CD1c-positive myeloid dendritic cell (primary cell): ENCODE results near the gene POGZ.
A peak's percentile ranks its signal among the peaks of the same experiment; 100 is the strongest.

Experiments used
- DNase-seq: peaks from one replicate; pipeline ENCODE4 v3.0.0-alpha.2; 2016; ENCODE audit errors: extremely low spot score

Gene POGZ, protein sequence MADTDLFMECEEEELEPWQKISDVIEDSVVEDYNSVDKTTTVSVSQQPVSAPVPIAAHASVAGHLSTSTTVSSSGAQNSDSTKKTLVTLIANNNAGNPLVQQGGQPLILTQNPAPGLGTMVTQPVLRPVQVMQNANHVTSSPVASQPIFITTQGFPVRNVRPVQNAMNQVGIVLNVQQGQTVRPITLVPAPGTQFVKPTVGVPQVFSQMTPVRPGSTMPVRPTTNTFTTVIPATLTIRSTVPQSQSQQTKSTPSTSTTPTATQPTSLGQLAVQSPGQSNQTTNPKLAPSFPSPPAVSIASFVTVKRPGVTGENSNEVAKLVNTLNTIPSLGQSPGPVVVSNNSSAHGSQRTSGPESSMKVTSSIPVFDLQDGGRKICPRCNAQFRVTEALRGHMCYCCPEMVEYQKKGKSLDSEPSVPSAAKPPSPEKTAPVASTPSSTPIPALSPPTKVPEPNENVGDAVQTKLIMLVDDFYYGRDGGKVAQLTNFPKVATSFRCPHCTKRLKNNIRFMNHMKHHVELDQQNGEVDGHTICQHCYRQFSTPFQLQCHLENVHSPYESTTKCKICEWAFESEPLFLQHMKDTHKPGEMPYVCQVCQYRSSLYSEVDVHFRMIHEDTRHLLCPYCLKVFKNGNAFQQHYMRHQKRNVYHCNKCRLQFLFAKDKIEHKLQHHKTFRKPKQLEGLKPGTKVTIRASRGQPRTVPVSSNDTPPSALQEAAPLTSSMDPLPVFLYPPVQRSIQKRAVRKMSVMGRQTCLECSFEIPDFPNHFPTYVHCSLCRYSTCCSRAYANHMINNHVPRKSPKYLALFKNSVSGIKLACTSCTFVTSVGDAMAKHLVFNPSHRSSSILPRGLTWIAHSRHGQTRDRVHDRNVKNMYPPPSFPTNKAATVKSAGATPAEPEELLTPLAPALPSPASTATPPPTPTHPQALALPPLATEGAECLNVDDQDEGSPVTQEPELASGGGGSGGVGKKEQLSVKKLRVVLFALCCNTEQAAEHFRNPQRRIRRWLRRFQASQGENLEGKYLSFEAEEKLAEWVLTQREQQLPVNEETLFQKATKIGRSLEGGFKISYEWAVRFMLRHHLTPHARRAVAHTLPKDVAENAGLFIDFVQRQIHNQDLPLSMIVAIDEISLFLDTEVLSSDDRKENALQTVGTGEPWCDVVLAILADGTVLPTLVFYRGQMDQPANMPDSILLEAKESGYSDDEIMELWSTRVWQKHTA (N-terminal part only)

DNA sequence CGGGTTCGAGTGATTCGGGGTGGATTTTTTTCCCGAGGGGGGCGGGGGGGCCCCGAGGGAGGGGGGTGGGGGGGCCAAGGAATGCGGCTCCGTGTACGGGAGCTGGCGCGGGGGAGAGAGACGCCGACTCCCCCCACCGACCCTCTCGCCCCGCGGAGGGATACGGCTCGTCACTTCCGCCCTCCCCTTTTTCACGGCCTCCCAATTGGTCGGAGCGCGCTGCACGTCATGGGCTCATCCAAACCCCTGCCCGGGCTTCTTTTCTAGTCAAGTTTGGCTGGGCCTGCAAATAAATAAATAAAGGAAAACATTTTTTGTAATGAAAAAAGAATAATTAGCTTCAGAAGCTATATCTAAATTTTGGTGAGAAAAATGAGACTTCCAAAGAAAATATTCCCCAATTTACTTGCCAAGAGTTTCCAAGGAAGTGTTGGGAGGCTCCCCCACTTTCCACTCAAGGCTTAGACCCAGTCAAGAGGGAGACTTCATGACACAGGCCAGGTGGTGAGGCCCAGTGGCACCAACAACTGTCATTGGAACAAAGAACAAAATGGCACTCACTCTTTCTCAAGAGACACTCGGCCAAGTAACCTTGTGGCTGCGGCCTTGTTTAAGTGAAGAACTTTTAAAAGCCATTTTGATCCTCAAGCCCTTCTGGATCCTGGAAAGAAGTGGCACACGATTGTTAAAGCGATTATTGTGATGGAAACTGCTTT lies at the start of gene POGZ:
POGZ (minus strand) TSS at position 164 of the 716 bp plus-strand sequence. CDS start 17,290 bp downstream, outside the sequence.
- DNase-seq, result peak; percentile 94

DNA sequence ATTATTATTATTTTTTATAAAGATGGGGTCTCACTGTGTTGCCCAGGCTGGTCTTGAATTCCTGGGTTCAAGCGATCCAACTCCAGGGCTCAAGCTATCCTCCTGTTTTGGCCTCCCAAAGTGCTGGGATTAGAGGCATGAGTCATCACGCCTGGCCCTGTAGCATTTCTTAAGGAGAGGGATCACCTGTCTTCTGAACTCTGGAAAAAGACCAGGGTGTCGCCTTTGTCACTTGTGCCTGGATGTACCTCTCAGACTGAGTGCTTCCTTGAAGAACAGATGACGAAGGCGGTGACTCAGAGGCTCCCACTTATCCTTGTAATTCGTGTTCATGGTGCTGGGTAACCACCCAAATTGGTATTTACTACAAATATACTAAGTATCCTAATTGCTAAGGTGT lies 49.5 kb upstream of the POGZ start:
- no peak for DNase-seq

- DNase-seq, result no peak
Observed at GRCh38 chr1:151504759-151505158, 45.5 kb upstream of the POGZ start.

DNA sequence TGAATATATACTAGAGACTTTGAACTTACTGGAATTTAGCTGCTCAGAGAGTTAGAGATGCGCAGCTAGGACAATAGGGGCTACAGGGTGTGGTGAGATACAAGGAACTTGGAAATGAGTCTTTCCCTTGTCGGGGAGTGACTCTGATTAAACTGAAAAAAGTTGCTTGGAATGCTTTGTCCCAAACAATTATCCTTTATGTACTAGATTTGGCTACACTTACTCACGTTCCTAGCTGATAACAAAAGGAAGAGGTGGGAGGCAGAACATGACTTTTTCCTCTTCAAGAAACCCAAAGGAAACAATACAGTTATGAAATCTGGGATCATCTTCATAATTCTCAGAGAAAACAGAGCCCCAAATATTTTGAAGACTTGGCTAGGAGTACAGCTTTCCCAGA lies 45.0 kb upstream of the POGZ start:
- DNase-seq, result no peak

GRCh38 chr1:151502859-151503780 lies 43.8 kb upstream of the POGZ start:
- no peak for DNase-seq

- no peak for DNase-seq
Observed at GRCh38 chr1:151502035-151502700, 42.9 kb upstream of the POGZ start.

DNA sequence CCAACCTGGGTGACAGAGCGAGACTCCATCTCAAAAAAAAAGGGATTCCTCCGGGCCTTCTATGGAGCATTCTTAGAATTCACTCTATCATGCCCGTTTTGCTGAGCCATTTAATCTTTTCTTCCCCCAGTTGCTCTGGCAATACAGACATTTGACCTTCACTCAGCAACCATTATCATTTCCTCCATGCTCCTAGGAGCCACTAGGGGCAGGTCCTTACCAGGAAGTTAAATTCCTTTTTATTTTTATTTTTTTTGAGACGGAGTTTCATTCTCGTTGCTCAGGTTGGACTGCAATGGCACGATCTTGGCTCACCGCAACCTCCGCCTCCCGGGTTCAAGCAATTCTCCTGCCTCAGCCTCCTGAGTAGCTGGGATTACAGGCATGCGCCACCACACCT lies 42.2 kb upstream of the POGZ start:
- no peak for DNase-seq

DNA sequence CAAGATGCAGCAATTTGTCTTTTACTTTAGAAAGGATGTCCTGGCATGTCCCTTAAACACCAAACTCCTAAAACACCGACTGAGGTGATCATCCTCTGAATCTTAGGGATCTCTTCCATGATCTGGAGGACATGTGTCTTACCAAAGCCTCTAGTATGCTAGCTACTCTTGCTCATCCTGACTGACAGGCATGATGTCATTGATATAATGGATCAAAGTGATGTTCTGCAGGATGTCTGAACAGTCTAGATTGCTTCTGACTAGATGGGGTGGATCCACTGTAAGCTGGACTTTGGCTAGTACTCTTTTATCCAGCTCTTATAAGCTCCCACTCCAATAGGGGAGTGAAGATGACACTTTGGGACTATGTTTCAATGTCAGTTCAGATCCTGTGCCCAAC lies 40.6 kb upstream of the POGZ start:
- DNase-seq, result no peak

DNA sequence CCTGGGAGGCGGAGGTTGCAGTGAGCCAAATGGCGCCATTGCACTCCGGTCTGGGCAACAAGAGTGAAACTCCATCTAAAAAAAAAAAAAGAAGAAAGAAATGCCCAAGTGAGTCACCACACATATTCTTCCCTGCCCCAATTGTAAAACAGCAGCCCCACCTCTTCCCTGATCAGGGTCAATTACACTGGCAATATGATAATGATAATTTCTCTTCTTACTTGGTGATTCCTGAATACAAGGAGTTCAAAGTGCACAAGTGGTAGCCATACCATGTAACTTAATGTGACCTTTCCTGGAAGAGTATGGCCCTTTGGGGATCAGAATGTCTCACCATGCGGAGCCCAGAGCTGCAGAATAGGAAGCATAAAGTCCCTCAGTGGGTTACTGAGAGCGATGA lies 40.1 kb upstream of the POGZ start:
- no peak for DNase-seq

GRCh38 chr1:151495316-151495715 lies 36.0 kb upstream of the POGZ start:
- DNase-seq, result no peak

DNA sequence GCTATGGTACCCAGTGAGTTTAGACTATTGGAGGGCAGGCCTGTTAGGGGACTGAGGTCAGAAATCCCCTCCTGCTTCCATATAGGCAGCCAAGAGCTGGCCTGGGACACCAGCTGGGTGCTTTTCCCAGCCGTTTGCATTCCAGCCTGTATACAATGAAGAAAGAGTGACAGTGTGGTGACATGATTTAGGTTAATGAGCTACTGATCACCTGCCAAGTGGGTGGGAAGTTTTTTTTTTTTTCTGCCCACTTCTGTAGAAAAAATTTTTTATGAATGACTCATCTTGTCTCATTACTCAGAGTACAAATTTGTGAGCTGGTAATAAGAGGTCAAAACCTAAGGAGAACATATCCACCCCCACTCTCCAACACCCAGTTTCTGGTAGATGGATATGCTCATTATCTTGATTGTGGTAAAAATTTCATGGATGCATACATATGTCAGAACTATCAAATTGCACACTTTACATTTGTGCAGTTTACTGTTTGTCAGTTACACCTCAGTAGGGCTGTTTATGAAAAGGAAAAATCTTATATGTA lies 35.5 kb upstream of the POGZ start:
- DNase-seq, result peak; percentile 27

GRCh38 chr1:151493042-151493441 lies 33.7 kb upstream of the POGZ start:
- DNase-seq, result no peak

DNA sequence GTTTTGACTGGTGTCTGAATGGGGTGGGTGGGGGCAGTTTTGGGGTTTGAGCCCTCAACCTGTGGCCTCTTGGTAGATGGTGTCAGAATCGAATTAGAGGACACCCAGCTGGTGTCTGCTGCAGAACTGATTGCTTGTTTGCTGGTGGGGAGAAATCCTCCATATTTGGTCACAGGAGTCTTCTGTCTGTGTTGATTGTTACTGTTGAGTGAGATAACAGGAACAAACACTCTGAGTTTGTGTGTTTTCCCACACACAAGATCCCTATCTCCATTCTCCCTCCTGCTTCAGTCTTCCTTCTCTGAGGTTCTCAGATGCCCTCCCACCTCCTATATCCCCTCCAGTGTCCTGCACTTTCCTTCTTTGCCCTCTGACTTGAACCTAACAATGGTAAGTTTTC lies 32.8 kb upstream of the POGZ start:
- DNase-seq, result no peak

GRCh38 chr1:151491641-151492040 lies 32.3 kb upstream of the POGZ start:
- no peak for DNase-seq

GRCh38 chr1:151486557-151486956 lies 27.3 kb upstream of the POGZ start:
- DNase-seq, result no peak

DNA sequence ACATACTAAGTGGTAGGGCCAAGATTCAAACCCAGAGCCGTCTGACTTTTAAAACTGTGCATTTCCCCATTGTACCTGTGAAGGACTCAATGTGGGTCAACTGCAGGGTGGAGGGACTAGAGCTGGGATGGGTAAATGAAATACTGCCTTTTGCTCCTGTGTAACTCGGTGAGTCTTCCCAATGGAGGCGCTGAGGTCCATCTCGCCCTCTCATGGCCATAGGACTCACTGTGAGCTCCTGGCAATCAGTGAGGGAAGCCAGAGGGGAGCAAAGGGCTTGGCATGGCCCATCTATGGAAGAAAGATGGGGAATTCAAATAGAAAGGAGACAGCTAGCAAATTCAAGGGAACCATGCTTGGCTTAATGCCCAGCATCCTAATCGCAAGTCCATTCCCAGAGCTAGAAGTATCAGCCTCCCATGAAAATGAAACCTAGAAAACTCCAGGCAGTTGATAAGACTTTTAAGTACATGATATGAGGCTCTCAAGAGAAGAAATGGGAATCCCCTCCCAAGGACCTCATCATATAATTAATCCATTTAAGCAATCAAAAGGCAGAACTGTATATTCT lies 26.5 kb upstream of the POGZ start:
- no peak for DNase-seq

- no peak for DNase-seq
Observed at GRCh38 chr1:151482017-151482416, 22.7 kb upstream of the POGZ start.

GRCh38 chr1:151479462-151479861 lies 20.2 kb upstream of the POGZ start:
- no peak for DNase-seq

DNA sequence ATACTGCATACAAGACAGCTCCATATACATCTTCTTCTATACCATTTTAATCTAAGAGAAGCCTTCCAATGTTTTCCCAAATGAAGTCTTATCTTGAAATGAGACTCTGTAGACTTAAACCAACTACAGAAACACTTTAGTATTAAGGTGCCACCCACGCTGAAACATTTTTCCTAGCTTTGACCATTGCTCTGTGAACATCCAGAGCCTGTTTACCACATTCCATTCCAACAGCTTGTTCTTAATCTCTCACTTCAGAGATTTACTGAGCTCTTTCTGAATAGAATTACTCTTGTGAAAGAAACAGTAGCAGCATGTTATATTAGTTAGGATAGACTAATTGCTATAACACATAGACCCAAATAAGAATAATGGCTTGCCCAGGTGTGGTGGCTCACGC lies 19.6 kb upstream of the POGZ start:
- DNase-seq, result no peak
